SW 1271 (cell line): Measurements from ENCODE around the gene AAK1.
"Not testable (repeated sequence)": the region's sequence is repeated elsewhere in the genome, so short reads cannot be mapped to it uniquely, and the experiment has no call there.

Experiments used
- DNase-seq, 2 experiments: peaks; one replicate each; lab custom pipeline; 2025; lab: John Stamatoyannopoulos, UW

Gene AAK1

GRCh38 chr2:69572641-69573040 is 70.9 kb downstream of the AAK1 start:
- DNase-seq, result no peak

GRCh38 chr2:69571189-69571588 is 72.3 kb downstream of the AAK1 start:
- DNase-seq, result no peak

- no peak for DNase-seq
These were observed 73.1 kb downstream of the AAK1 start for GRCh38 chr2:69570474-69570873.

- no peak for DNase-seq
These were observed 75.6 kb downstream of the AAK1 start for GRCh38 chr2:69567909-69568300.

GRCh38 chr2:69567157-69567908 is 76.2 kb downstream of the AAK1 start:
- peak; percentile 26 to 54 for DNase-seq

- no peak for DNase-seq
These were observed 76.9 kb downstream of the AAK1 start for GRCh38 chr2:69566669-69567068.

- peak; percentile 12 to 47 for DNase-seq
These were observed 78.1 kb downstream of the AAK1 start for GRCh38 chr2:69565431-69565839.

GRCh38 chr2:69564604-69565003 is 78.9 kb downstream of the AAK1 start:
- no peak for DNase-seq

- DNase-seq, result no peak
These were observed 80.5 kb downstream of the AAK1 start for GRCh38 chr2:69563021-69563420.

GRCh38 chr2:69561101-69561500 is 82.4 kb downstream of the AAK1 start:
- no peak for DNase-seq

- no peak for DNase-seq
These were observed 83.4 kb downstream of the AAK1 start for GRCh38 chr2:69560147-69560482.

GRCh38 chr2:69559442-69560146 is 83.9 kb downstream of the AAK1 start:
- DNase-seq, result peak; percentile 22 to 68

- DNase-seq, result no peak
These were observed 87.5 kb downstream of the AAK1 start for GRCh38 chr2:69556008-69556407.

GRCh38 chr2:69554981-69555380 is 88.6 kb downstream of the AAK1 start:
- DNase-seq, result no peak

GRCh38 chr2:69554568-69554967 is 89.0 kb downstream of the AAK1 start:
- no peak for DNase-seq

GRCh38 chr2:69553991-69554390 is 89.5 kb downstream of the AAK1 start:
- no peak for DNase-seq

GRCh38 chr2:69550511-69550910 is 93.0 kb downstream of the AAK1 start:
- DNase-seq, result not testable (repeated sequence)

GRCh38 chr2:69549421-69549820 is 94.1 kb downstream of the AAK1 start:
- no peak for DNase-seq

- DNase-seq, result no peak
These were observed 95.4 kb downstream of the AAK1 start for GRCh38 chr2:69547984-69548715.

GRCh38 chr2:69546646-69547045 is 96.9 kb downstream of the AAK1 start:
- no peak for DNase-seq

GRCh38 chr2:69545477-69545932 is 98.0 kb downstream of the AAK1 start:
- DNase-seq, result no peak

- no peak for DNase-seq
These were observed 98.6 kb downstream of the AAK1 start for GRCh38 chr2:69544951-69545350.

- no peak for DNase-seq
These were observed 104.0 kb downstream of the AAK1 start for GRCh38 chr2:69539549-69539908.
